Activated naive CD8-positive, alpha-beta T cell treated with anti-CD3 and anti-CD28 coated beads, Interleukin-2, amount 50 U/mL, for 24 hours (primary cell): ENCODE measurements around the gene ADA.
"Not testable (repeated sequence)": the region's sequence is repeated elsewhere in the genome, so short reads cannot be mapped to it uniquely, and the experiment has no call there.

ENCODE experiments used
- ATAC-seq: fragments of 150-1000 bp; cut with Tn5 transposase; one replicate; pipeline ENCODE4 v1.10.0; 2021
- DNase-seq: peaks from one replicate; pipeline ENCODE4 v3.0.0; 2021
- H3K27ac Mint-ChIP-seq: one replicate; pipeline ENCODE4 v1.8.0; 2021; ENCODE audit warnings: mild to moderate bottlenecking, mixed read lengths
- H3K27me3 Mint-ChIP-seq: one replicate; pipeline ENCODE4 v1.8.0; 2021; ENCODE audit warnings: mixed read lengths
- H3K36me3 Mint-ChIP-seq: one replicate; pipeline ENCODE4 v1.8.0; 2021; ENCODE audit warnings: low read depth, mixed read lengths
- H3K4me1 Mint-ChIP-seq: one replicate; pipeline ENCODE4 v1.8.0; 2021; ENCODE audit warnings: mixed read lengths
- H3K4me3 Mint-ChIP-seq: one replicate; pipeline ENCODE4 v1.8.0; 2021; ENCODE audit warnings: mild to moderate bottlenecking, moderate library complexity, mixed read lengths
- H3K9me3 Mint-ChIP-seq: one replicate; pipeline ENCODE4 v1.8.0; 2021; ENCODE audit warnings: mixed read lengths

ADA gene

DNA sequence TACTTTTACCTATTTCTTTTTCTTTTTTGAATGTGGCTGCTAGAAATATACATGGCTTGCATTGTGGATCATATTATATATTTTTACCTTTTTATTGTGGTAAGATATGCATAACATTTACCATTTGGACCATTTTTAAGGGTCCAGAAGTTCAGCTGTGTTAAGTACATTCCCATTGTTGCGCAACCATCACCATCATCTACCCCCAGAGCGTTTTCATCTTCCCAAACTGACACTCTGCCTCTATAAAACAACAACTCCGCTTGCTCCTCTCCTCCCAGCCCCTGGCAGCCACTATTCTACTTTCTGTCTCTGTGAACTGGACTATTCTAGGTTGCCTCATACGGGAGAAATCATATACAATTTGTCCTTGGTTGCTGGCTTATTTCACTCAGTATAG, 35.4 kb upstream of the ADA start:
- DNase-seq (no peak), ATAC-seq (no peak)
- H3K27me3 Mint-ChIP-seq: no peaks in the 10 kb centered on the region
- peaks cover 7% of the 10 kb centered on the region for H3K4me1 Mint-ChIP-seq
- H3K9me3 Mint-ChIP-seq: no peaks in the 10 kb centered on the region
- no peaks in the 10 kb centered on the region for H3K36me3 Mint-ChIP-seq
- H3K4me3 Mint-ChIP-seq: no peak overlapping the region
- H3K27ac Mint-ChIP-seq: no peak overlapping the region

- Mint-ChIP-seq H3K4me3 (no peak overlapping the region), H3K27me3 (no peaks in the 10 kb centered on the region), H3K4me1 (peaks cover 7% of the 10 kb centered on the region), H3K27ac (no peak overlapping the region), H3K36me3 (no peaks in the 10 kb centered on the region), H3K9me3 (no peaks in the 10 kb centered on the region)
- DNase-seq (no peak), ATAC-seq (no peak)
These were observed 32.8 kb upstream of the ADA start for GRCh38 chr20:44684047-44684967.

GRCh38 chr20:44683263-44684046, 32.0 kb upstream of the ADA start:
- DNase-seq (peak; percentile 25), ATAC-seq (no peak)
- Mint-ChIP-seq H3K4me3 (no peak overlapping the region), H3K27ac (no peak overlapping the region), H3K9me3 (no peaks in the 10 kb centered on the region), H3K36me3 (no peaks in the 10 kb centered on the region), H3K27me3 (no peaks in the 10 kb centered on the region), H3K4me1 (peaks cover 7% of the 10 kb centered on the region)

- Mint-ChIP-seq H3K36me3 (no peaks in the 10 kb centered on the region), H3K4me3 (no peak overlapping the region), H3K27me3 (no peaks in the 10 kb centered on the region), H3K9me3 (no peaks in the 10 kb centered on the region), H3K4me1 (peaks cover 7% of the 10 kb centered on the region), H3K27ac (no peak overlapping the region)
- DNase-seq (no peak), ATAC-seq (no peak)
These were observed 30.5 kb upstream of the ADA start for GRCh38 chr20:44681796-44682566.

DNA sequence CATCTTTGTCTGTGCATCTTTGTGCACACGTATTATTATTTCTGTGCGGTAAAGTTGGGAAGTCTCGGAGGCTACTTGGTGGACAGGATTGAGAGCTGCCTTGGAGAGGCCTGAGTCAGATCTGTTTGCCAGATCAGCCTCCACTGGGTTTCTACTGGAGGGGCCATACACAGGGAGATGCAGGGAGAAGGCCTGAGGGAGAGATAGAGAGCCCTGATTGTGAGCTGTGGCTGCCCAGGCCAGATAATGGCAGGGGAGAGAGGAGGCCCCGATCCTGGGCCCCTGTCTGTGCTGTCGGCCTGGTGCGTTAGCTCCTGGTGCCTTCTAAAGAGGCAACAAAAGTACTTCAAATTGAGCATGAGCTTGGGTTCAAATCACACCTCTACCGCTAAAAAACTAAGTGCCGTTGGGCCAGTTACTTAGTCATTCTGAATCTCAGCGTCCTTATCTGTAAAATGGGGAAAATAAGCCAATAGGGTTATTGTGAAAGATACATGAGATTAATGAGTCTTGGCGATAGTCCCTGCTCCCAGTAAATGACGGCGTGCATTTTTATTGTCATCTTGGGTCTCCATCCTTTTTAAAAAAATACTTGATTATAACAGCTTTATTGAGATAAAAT, 27.6 kb upstream of the ADA start:
- DNase-seq (no peak), ATAC-seq (no peak)
- Mint-ChIP-seq H3K4me3 (no peak overlapping the region), H3K36me3 (no peaks in the 10 kb centered on the region), H3K27me3 (no peaks in the 10 kb centered on the region), H3K9me3 (no peaks in the 10 kb centered on the region), H3K4me1 (peaks cover 2% of the 10 kb centered on the region), H3K27ac (no peak overlapping the region)

- ATAC-seq (no peak), DNase-seq (no peak)
- Mint-ChIP-seq H3K4me1 (no peaks in the 10 kb centered on the region), H3K9me3 (no peaks in the 10 kb centered on the region), H3K27ac (no peak overlapping the region), H3K27me3 (no peaks in the 10 kb centered on the region), H3K36me3 (no peaks in the 10 kb centered on the region), H3K4me3 (no peak overlapping the region)
These were observed 26.7 kb upstream of the ADA start for GRCh38 chr20:44678242-44678641.

DNA sequence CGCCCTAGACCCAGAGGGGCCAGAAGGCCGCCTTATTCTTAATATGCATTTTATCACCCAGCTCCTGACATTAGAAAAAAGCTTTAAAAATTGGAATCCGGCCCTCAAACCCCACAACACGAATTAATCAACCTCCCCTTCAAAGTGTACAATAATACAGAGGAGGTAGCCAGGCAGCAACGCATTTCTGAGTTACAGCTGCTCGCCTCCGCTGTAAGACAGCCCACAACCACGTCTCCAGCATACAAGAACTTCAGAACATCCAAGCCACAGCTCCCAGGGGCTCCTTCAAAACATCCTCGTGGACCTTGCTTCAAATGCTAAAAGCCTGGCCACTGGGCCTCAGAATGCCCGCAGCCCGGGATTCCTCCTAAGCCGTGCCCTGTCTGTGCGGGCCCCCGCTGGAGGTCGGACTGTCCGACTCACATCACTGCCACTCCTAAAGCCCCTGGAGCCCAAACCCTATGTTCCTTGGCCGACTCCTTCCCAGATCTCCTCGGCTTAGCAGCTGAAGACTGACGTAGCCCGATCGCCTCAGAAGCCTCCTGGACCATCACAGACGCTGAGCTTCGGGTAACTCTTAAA, 20.9 kb upstream of the ADA start:
- not testable (repeated sequence) for H3K27me3 Mint-ChIP-seq, H3K36me3 Mint-ChIP-seq, H3K9me3 Mint-ChIP-seq, ATAC-seq, DNase-seq, H3K4me3 Mint-ChIP-seq, H3K4me1 Mint-ChIP-seq
- H3K27ac Mint-ChIP-seq: peak overlapping the region; percentile 57

- H3K4me1 Mint-ChIP-seq, H3K36me3 Mint-ChIP-seq, H3K9me3 Mint-ChIP-seq, H3K27me3 Mint-ChIP-seq: not testable (repeated sequence)
- ATAC-seq (peak; percentile 84), DNase-seq (peak; percentile 68)
- Mint-ChIP-seq H3K4me3 (peak overlapping the region; percentile 80), H3K27ac (peak overlapping the region; percentile 85)
These were observed 20.0 kb upstream of the ADA start for GRCh38 chr20:44671541-44671940.

DNA sequence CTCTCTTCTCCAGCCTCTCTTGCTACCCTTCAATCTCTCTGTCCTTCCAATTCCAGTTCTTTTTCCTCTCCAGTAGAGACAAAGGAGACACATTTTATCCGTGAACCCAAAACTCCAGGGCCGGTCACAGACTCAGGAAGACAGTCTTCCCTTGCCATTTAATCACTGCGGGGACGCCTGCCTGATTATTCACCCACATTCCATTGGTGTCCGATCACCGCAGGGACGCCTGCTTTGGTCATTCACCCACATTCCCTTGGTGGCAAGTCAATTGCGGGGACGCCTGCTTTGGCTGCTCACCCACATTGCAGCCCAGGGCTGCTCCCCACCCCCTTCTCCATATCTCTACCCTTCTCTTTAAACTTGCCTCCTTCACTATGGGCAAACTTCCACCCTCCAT, 19.4 kb upstream of the ADA start:
- Mint-ChIP-seq H3K4me3 (peak overlapping the region; percentile 80), H3K27ac (peak overlapping the region; percentile 85)
- H3K4me1 Mint-ChIP-seq, H3K27me3 Mint-ChIP-seq, H3K36me3 Mint-ChIP-seq, ATAC-seq, DNase-seq, H3K9me3 Mint-ChIP-seq: not testable (repeated sequence)

- Mint-ChIP-seq H3K9me3 (no peaks in the 10 kb centered on the region), H3K27ac (no peak overlapping the region), H3K4me1 (peaks cover 5% of the 10 kb centered on the region), H3K36me3 (no peaks in the 10 kb centered on the region), H3K27me3 (no peaks in the 10 kb centered on the region), H3K4me3 (no peak overlapping the region)
- ATAC-seq (no peak), DNase-seq (no peak)
These were observed 14.6 kb upstream of the ADA start for GRCh38 chr20:44666066-44666465.

DNA sequence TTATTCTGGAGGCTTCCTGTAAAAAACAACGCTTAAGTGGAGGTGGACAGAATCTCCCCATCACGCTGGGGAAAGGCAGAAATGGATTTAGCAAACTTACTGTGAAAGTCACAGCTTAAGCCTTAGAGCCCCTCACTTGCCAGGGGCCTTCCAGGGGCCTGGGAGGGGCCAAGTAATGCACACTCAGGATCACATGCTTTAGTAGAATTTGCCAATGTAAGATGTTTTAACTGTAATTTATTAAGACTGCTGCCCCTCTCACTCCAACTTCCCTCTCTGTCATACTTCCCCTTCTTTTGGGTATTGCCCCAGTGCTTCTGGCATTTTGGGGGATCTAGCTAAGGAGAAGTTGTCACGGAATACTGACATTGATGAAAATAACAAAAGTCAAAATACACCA, 12.6 kb upstream of the ADA start:
- Mint-ChIP-seq H3K4me3 (no peak overlapping the region), H3K27me3 (no peaks in the 10 kb centered on the region), H3K9me3 (no peaks in the 10 kb centered on the region), H3K4me1 (peaks cover 2% of the 10 kb centered on the region), H3K27ac (no peak overlapping the region), H3K36me3 (no peaks in the 10 kb centered on the region)
- no peak for DNase-seq
- no peak for ATAC-seq

- peaks cover 4% of the 10 kb centered on the region for H3K36me3 Mint-ChIP-seq
- no peak overlapping the region for H3K27ac Mint-ChIP-seq
- H3K4me1 Mint-ChIP-seq: peaks cover 2% of the 10 kb centered on the region
- no peak overlapping the region for H3K4me3 Mint-ChIP-seq
- ATAC-seq (no peak), DNase-seq (no peak)
- no peaks in the 10 kb centered on the region for H3K27me3 Mint-ChIP-seq
- no peaks in the 10 kb centered on the region for H3K9me3 Mint-ChIP-seq
These were observed 10.8 kb upstream of the ADA start for GRCh38 chr20:44662261-44662660.

DNA sequence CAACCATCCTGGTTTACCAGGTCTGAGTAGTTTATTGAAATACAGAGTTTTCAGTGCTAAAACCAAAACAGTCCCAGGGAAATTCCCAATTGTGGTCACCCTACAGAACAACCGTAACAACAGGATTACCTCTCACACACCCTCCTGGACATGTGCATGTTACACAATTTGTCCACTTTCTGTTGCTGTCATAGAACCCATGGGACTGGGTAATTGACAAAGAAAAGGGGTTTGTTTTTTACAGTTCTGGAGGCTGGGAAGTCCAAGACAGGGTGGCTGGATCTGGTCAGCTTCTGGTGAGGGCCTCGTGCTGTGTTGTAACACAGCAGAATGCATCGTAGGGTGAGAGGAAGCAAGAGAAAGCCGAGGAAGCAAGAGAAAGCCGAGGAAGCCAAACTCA, 9.1 kb upstream of the ADA start:
- no peaks in the 10 kb centered on the region for H3K27me3 Mint-ChIP-seq
- no peaks in the 10 kb centered on the region for H3K9me3 Mint-ChIP-seq
- DNase-seq: no peak
- peaks cover 2% of the 10 kb centered on the region for H3K4me1 Mint-ChIP-seq
- H3K27ac Mint-ChIP-seq: no peak overlapping the region
- H3K4me3 Mint-ChIP-seq: no peak overlapping the region
- H3K36me3 Mint-ChIP-seq: peaks cover 4% of the 10 kb centered on the region
- ATAC-seq: peak; percentile 17

GRCh38 chr20:44659931-44660330, 8.4 kb upstream of the ADA start:
- no peaks in the 10 kb centered on the region for H3K27me3 Mint-ChIP-seq
- no peak overlapping the region for H3K4me3 Mint-ChIP-seq
- ATAC-seq: no peak
- H3K4me1 Mint-ChIP-seq: peaks cover 2% of the 10 kb centered on the region
- no peaks in the 10 kb centered on the region for H3K9me3 Mint-ChIP-seq
- H3K36me3 Mint-ChIP-seq: peaks cover 4% of the 10 kb centered on the region
- no peak overlapping the region for H3K27ac Mint-ChIP-seq
- DNase-seq: no peak
